Endothelial cell of umbilical vein (primary cell): ENCODE measurements around the gene NUMA1. TPM values are rescaled to one million over a fixed set of nuclear protein-coding genes. Genes with fewer than 3 reads are reported as not detected.
A peak's percentile ranks its signal among the peaks of the same experiment; 100 is the strongest.

Experiments
- BruUV-seq: library from RNA; stranded (reverse); fragments of 400-500 nt; replicated peaks from 2 replicates; lab custom pipeline; 2021; lab: Mats Ljungman, UMichigan
- CTCF ChIA-PET: fragments of 300-600, 350-600 bp; sonication (Branson Sonifier 250); formaldehyde crosslinking; loops from one replicate; lab custom pipeline; 2021; ENCODE audit warnings: antibody characterized with exemption, inconsistent platforms; lab: Charles Lee
- POLR2A ChIA-PET: fragments of 300-600, 350-600 bp; sonication (Branson Sonifier 250); formaldehyde crosslinking; loops from one replicate; lab custom pipeline; 2021; ENCODE audit warnings: antibody characterized with exemption, inconsistent platforms; lab: Charles Lee
- DNase-seq: peaks from one replicate; pipeline ENCODE4 v3.0.0-alpha.2; 2011; ENCODE audit warnings: low read depth, low spot score
- FAIRE-seq: peaks from 2 replicates; lab custom pipeline; 2011; peaks lifted over from hg19 to GRCh38; lab: Jason Lieb, UNC
- H2AFZ ChIP-seq: 2 replicates; pipeline ENCODE4 v1.6.0; 2012; ENCODE audit warnings: low read depth, low read length, control low read depth, inconsistent platforms
- H3K27ac ChIP-seq: 2 replicates; pipeline ENCODE4 v1.5.1; 2011; ENCODE audit warnings: low read depth, mild to moderate bottlenecking, control low read depth, low read length, moderate library complexity; ENCODE audit not compliant: insufficient read depth
- H3K27me3 ChIP-seq, 2 experiments: 2 replicates each; pipeline versions ENCODE4 v1.6.0 to v1.6.1; 2011; ENCODE audit warnings: low read length in 2 of 2, mixed read lengths in 1 of 2; ENCODE audit not compliant: control insufficient read depth in 2 of 2, insufficient read depth in 2 of 2
- H3K36me3 ChIP-seq, 2 experiments: 2 replicates in 1 of 2; 3 replicates in 1 of 2; pipeline ENCODE4 v1.5.1; 2011; ENCODE audit warnings: low read length in 2 of 2, mild to moderate bottlenecking in 1 of 2, moderate library complexity in 1 of 2; ENCODE audit not compliant: control insufficient read depth in 2 of 2, insufficient read depth in 2 of 2; ENCODE audit errors: extremely low read depth in 1 of 2
- H3K4me1 ChIP-seq: 3 replicates; pipeline ENCODE4 v1.5.1; 2011; ENCODE audit warnings: mild to moderate bottlenecking, low read length; ENCODE audit not compliant: control insufficient read depth, insufficient read depth; ENCODE audit errors: extremely low read depth
- H3K4me2 ChIP-seq: 2 replicates; pipeline ENCODE4 v1.6.1; 2011; ENCODE audit warnings: low read length, control low read depth, mixed read lengths; ENCODE audit not compliant: insufficient read depth
- H3K4me3 ChIP-seq, 3 experiments: fragments of 200-600 bp in 1 of 3; sonication (generic), shearing (Covaris generic) in 1 of 3; replicated peaks in 1 of 3; 2 replicates each; pipeline ENCODE4 v1.5.1; 2011 to 2016; ENCODE audit warnings: control low read depth in 3 of 3, low read length in 3 of 3, mild to moderate bottlenecking in 2 of 3, inconsistent platforms in 1 of 3, low read depth in 1 of 3, moderate library complexity in 1 of 3; ENCODE audit not compliant: insufficient read depth in 1 of 3
- H3K79me2 ChIP-seq: 2 replicates; pipeline ENCODE4 v1.6.0; 2012; ENCODE audit warnings: low read length, inconsistent platforms; ENCODE audit not compliant: control insufficient read depth, insufficient read depth
- H3K9ac ChIP-seq: replicated peaks from 2 replicates; pipeline ENCODE3; 2011; ENCODE audit warnings: low read length, control low read depth; ENCODE audit not compliant: insufficient read depth; ENCODE audit errors: extremely low read depth
- H3K9me1 ChIP-seq: replicated peaks from 3 replicates; pipeline ENCODE4 v1.6.0; 2011; ENCODE audit warnings: mild to moderate bottlenecking, low read length; ENCODE audit not compliant: control insufficient read depth, insufficient read depth; ENCODE audit errors: extremely low read depth
- H3K9me3 ChIP-seq: replicated peaks from 2 replicates; pipeline ENCODE4 v1.5.1; 2012; ENCODE audit warnings: low read length, inconsistent platforms; ENCODE audit not compliant: control insufficient read depth, insufficient read depth
- H4K20me1 ChIP-seq: replicated peaks from 2 replicates; pipeline ENCODE3; 2011; ENCODE audit warnings: mild to moderate bottlenecking, low read length; ENCODE audit not compliant: control insufficient read depth, insufficient read depth; ENCODE audit errors: extremely low read depth
- FOS ChIP-seq: IDR thresholded peaks from 2 replicates; pipeline ENCODE4 v1.6.1; 2011; ENCODE audit warnings: mild to moderate bottlenecking, low read length, moderate library complexity, borderline replicate concordance; ENCODE audit not compliant: insufficient read depth
- POLR2A ChIP-seq: IDR thresholded peaks from 2 replicates; pipeline ENCODE4 v1.6.1; 2012; ENCODE audit warnings: low read depth, mild to moderate bottlenecking, control low read depth, low read length
- dilution Hi-C: fragments of 300-500 bp; cut with MboI; formaldehyde crosslinking; loops from one replicate; pipeline ENCODE4 v1.15.0; 2019; ENCODE audit warnings: low sequenced_read_pairs; ENCODE audit not compliant: extremely low pct_ligation_motif_present
- intact Hi-C: fragments of 100-400 bp; cut with micrococcal nuclease; formaldehyde crosslinking; loops from one replicate; pipeline ENCODE4 v1.10.0; 2022
- polyA plus RNA-seq, 4 experiments: library from polyadenylated mRNA; depleted of rRNA in 3 of 4; stranded (reverse) in 3 of 4; unstranded in 1 of 4; fragments of >200 nt; gene quantifications; 2 replicates each; pipeline versions ENCODE4 v1.2.1 to v1.2.3, GENCODE V29; 2011 to 2012; ENCODE audit warnings: missing spikeins in 1 of 4
- total RNA-seq: library from RNA; stranded (reverse); gene quantifications from 2 replicates; pipeline ENCODE4 v1.2.3, GENCODE V29; 2021
- TF ChIP-seq, protein P1 (sequence below): IDR thresholded peaks from 2 replicates; pipeline ENCODE4 v1.6.1; 2011; ENCODE audit not compliant: insufficient read depth, insufficient read length

Gene NUMA1
- total and polyA plus RNA-seq, 2 donors (not counting 3 experiments of a cell fraction or from before 2014, with no cell fraction given) = 120 to 164 TPM

DNA sequence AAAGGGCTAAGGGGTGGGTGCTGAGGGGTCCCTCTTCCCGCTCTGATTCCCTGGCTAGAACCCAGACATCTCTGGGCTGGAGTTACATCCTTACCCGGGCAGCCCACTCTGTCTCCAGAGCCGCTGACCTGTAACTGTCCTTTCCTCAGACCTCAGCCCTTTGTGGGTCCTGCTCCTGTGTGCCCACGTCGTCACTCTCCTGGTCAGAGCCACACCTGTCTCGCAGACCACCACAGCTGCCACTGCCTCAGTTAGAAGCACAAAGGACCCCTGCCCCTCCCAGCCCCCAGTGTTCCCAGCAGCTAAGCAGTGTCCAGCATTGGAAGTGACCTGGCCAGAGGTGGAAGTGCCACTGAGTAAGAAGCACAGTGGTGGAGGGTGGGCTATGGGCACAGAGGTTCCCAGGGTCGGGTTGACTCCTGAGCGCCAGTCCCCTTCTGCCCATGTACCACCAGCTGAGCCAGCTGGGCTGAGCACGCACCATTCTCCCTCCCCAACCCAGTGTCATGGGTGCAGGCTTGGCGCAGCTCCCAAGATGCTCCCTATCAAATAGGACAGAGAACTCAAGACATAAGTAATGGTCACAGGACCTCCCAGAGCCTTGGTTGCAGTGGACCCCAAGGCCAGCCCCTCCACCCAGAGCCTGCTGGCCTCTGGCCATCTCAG, 80.0 kb downstream of the NUMA1 start:
- H3K27me3 ChIP-seq = no peaks in the 10 kb centered on the region
- CTCF ChIA-PET = interaction anchor here (1.0 to 1.3 kb wide), 4 partner anchors 21 to 183 kb away, joined by 3 to 5 read pairs (median 4); partner anchors contain the start of genes RNF121 and XNDC1N
- dilution Hi-C loops (no loop called here), intact Hi-C loops (no loop called here)
- H3K4me1 ChIP-seq = peaks cover 14% of the 10 kb centered on the region
- DNase-seq = no peak
- POLR2A ChIA-PET = no interaction called here
- H3K79me2 ChIP-seq = no peaks in the 10 kb centered on the region
- no peak overlapping the region for H3K4me2 ChIP-seq
- H3K9ac ChIP-seq = no peak overlapping the region
- H3K9me3 ChIP-seq = no peaks in the 10 kb centered on the region
- TF ChIP-seq, protein P1, sequence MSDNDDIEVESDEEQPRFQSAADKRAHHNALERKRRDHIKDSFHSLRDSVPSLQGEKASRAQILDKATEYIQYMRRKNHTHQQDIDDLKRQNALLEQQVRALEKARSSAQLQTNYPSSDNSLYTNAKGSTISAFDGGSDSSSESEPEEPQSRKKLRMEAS = no peak
- peaks cover 17 to 48% of the 10 kb centered on the region in 2 experiments for H3K36me3 ChIP-seq
- H4K20me1 ChIP-seq = no peaks in the 10 kb centered on the region
- no peaks in the 10 kb centered on the region for H3K9me1 ChIP-seq
- no peak overlapping the region for H3K27ac ChIP-seq
- no peak overlapping the region for H3K4me3 ChIP-seq
- no peak for FAIRE-seq
- no peak overlapping the region for H2AFZ ChIP-seq
- BruUV-seq = no TSS peak

DNA sequence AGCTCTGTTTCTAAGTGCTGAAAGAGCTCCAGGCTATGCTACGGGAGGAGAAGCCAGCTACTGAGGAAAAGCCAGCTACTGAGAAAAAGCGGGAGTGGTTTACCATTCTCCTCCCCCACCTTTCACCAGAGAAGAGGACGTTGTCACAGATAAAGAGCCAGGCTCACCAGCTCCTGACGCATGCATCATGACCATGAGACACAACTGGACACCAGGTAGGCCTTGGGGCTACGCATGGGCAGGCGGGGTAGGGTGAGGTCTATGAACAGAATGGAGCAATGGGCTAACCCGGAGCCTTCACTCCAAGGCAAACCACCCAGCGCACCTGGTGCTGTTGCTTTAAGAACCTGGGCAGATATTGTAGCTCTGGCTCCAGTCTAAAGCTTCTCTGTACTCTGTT, 80.5 kb downstream of the NUMA1 start:
- peaks cover 13 to 44% of the 10 kb centered on the region in 2 experiments for H3K36me3 ChIP-seq
- H2AFZ ChIP-seq = no peak overlapping the region
- H3K9me1 ChIP-seq = no peaks in the 10 kb centered on the region
- FAIRE-seq = no peak
- dilution Hi-C loops = no loop called here
- no peaks in the 10 kb centered on the region for H4K20me1 ChIP-seq
- no peaks in the 10 kb centered on the region for H3K27me3 ChIP-seq
- no peaks in the 10 kb centered on the region for H3K79me2 ChIP-seq
- POLR2A ChIA-PET = no interaction called here
- H3K4me3 ChIP-seq = no peak overlapping the region
- peak; percentile 37 for TF ChIP-seq POLR2A
- TF ChIP-seq FOS = no peak
- CTCF ChIA-PET = interaction anchor here (0.8 to 1.3 kb wide), 6 partner anchors 21 to 431 kb away, joined by 3 to 5 read pairs (median 4); partner anchors contain the start of genes RNF121 and XNDC1N
- DNase-seq = no peak
- H3K9me3 ChIP-seq = no peaks in the 10 kb centered on the region
- intact Hi-C loops = no loop called here
- H3K27ac ChIP-seq = no peak overlapping the region
- no peak overlapping the region for H3K4me2 ChIP-seq
- BruUV-seq = no TSS peak
- H3K9ac ChIP-seq = no peak overlapping the region
- peaks cover 8% of the 10 kb centered on the region for H3K4me1 ChIP-seq
